GM18517 (cell line): ENCODE data around the gene ZNF594.
"Not testable (repeated sequence)": the region's sequence is repeated elsewhere in the genome, so short reads cannot be mapped to it uniquely, and the experiment has no call there.

Experiments used
- ATAC-seq: cut with Tn5 transposase; IDR thresholded peaks from one replicate; pipeline ENCODE4 v1.9.1; 2021; ENCODE audit warnings: mild to moderate bottlenecking, moderate library complexity; ENCODE audit not compliant: unreplicated experiment

The ZNF594 gene

DNA sequence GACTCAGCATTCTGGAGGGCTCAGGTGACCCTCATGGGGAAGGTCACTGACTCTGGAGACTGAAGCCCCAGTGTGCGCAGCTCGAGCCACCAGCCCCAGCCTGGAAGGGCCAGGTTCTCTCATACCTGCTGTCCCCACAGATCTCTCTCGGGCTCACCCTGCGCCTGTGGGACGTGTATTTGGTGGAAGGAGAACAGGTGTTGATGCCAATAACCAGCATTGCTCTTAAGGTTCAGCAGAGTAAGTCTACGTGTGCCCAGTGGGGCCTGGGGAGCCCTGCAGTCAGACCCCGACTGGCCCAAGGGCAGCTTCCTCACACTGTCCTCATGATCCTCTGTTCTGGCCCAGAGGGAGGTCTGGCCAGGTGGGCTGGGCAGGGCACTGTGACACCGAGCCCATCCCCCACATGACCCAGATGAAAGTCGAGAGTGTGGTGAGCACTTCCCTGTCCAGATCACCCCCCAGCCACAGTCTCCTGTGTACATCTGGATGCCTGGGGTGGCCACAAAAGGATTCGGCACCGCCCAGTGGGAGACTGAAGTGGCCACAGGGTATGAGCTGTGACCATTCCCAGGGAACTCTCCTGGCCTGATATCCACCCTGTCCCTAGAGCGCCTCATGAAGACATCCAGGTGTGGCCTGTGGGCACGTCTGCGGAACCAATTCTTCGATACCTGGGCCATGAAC, 54.0 kb downstream of the ZNF594 start:
- not testable (repeated sequence) for ATAC-seq

GRCh38 chr17:5136580-5137412, 54.9 kb downstream of the ZNF594 start:
- not testable (repeated sequence) for ATAC-seq

DNA sequence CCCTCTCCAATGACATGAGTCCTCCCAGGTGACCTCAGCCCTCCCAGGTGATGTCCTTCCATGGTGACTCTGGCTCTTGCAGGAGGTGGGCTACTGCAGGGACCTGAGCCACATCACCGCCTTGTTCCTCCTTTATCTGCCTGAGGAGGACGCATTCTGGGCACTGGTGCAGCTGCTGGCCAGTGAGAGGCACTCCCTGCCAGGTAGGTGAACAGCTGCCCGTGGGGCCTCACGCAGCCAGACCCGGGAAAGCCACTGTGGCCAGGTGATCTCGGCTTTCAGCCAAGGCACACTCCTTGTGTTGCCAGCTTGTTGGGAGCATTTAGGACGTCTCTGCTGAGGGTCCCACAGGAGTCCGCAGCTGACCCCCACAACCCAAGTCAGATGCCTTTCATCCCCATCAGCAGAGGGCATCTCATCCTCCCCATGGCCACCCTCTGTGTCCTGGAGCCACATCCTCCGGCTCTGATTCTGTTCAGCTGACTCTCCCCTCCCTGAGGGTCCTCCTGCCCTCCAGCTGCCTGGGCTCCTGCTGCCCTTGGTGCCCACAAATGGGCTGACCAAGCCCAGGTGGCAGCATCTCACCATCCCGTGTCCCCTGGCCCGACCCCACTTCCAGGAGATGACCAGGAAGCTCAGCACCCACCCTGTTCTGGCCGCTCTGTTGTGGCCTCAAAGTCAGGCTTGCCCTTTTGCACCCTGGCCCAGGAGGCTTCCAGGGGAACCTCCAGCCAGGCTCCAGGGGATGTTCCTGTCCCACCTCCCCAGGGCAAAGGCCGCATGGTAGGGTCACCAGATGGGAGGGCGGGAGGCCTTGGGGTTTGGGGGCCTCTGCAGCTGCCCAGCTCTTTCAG, 55.7 kb downstream of the ZNF594 start:
- no peak for ATAC-seq

- ATAC-seq, result not testable (repeated sequence)
Observed at GRCh38 chr17:5135131-5135712, 56.4 kb downstream of the ZNF594 start.

GRCh38 chr17:5134571-5134970, 57.1 kb downstream of the ZNF594 start:
- not testable (repeated sequence) for ATAC-seq

DNA sequence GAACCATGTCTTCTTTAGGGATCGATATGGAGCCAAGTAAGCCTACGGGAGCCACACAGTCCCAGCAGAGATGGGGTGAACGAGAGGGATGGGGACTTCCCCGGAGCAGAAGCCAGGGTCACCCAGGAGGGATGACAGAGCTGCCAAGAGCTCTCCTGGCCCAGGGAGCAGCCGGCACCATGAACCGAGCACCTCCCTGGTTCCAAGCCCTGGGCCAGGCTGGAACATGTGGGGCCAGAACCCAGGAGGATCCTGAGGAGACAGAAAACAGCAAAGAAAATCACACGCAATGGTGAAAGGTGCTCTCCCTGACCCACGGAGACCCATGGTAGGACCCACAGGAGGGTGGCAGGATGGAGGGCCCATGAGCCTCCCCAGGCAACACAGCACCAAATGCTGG, 57.7 kb downstream of the ZNF594 start:
- ATAC-seq, result not testable (repeated sequence)

GRCh38 chr17:5133311-5133710, 58.4 kb downstream of the ZNF594 start:
- ATAC-seq, result no peak

DNA sequence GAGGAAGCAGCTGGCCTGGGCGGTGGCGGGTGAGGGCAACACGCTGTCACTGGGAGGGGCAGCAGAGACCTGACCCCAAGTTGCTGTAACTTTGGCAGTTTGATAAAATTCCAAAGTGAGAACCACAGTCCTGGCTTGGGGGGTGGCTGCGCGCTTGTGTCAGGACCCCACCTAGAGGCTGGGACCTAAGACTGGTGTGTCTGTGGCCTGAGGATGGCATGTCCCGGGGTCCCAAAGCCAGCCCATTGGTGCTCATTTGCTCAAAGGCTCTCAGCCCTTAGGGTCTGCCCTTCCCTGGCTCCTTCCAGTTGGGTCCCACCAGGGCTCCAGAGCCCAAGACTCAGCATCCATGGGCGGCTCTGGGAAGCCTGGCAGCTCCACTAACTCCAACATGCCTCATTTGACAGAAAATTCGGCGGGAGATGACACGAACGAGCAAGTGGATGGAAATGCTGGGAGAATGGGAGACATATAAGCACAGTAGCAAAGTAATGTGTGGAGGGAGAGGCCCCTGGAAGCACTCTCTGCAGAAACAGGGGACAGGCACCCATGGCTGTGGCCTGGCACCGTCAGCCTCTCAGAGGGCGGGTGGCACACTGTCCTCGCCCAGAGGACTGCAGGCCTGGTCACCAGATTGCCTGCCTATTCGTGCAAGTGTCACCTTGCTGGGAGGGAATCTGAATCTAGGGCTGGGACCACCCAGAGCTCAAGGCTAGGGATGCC, 59.0 kb downstream of the ZNF594 start:
- not testable (repeated sequence) for ATAC-seq

- not testable (repeated sequence) for ATAC-seq
Observed at GRCh38 chr17:5131799-5132502, 59.7 kb downstream of the ZNF594 start.

- no peak for ATAC-seq
Observed at GRCh38 chr17:5131146-5131715, 60.4 kb downstream of the ZNF594 start.

- ATAC-seq, result not testable (repeated sequence)
Observed at GRCh38 chr17:5130687-5131086, 61.0 kb downstream of the ZNF594 start.

GRCh38 chr17:5130261-5130660, 61.4 kb downstream of the ZNF594 start:
- ATAC-seq, result not testable (repeated sequence)

DNA sequence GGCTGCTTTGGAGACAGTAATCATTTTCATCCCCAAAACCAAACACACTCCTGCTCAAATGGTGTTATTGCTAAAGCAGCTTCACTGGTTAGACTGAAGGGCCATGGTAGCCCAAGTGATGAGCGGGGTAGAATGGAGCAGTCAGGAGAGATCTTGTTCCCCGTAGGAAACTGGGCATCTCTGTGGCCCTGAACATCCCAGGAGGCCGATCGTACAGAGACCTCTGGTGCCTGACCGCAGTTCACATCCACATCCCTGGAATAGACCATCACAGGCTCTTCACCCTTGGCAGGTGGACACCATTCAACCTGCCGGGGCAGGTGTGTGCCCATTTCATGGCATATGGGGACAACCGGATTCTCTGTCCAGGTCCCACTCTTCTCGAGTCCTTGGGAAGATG, 61.9 kb downstream of the ZNF594 start:
- ATAC-seq, result not testable (repeated sequence)
